RPMI8226 (cell line): ENCODE results near the gene EPM2AIP1.

Experiments
- DNase-seq: peaks from one replicate; pipeline ENCODE4 v3.0.0-alpha.2; 2015

The EPM2AIP1 gene

GRCh38 chr3:36944641-36945270, 48.2 kb downstream of the EPM2AIP1 start, which contains the start of gene TRANK1:
TSS of gene TRANK1 (minus strand) at chr3:36945054. CDS start at chr3:36944809, 245 bp downstream.
- DNase-seq, result no peak

GRCh38 chr3:36944012-36944640, 48.8 kb downstream of the EPM2AIP1 start:
- DNase-seq, result peak; percentile 12

- DNase-seq, result no peak
These were observed 49.3 kb downstream of the EPM2AIP1 start for GRCh38 chr3:36943601-36944000.

- no peak for DNase-seq
These were observed 50.2 kb downstream of the EPM2AIP1 start for GRCh38 chr3:36942638-36943248.

- no peak for DNase-seq
These were observed 51.3 kb downstream of the EPM2AIP1 start for GRCh38 chr3:36941658-36942057.

- DNase-seq, result no peak
These were observed 51.8 kb downstream of the EPM2AIP1 start for GRCh38 chr3:36941162-36941561.

GRCh38 chr3:36937492-36937891, 55.4 kb downstream of the EPM2AIP1 start:
- DNase-seq, result no peak
